ENCODE measurements around the gene PAH. TPM values are rescaled to one million over a fixed set of nuclear protein-coding genes. Genes with fewer than 3 reads are reported as not detected.
A peak's percentile ranks its signal among the peaks of the same experiment; 100 is the strongest.

The PAH gene
- 0.01 TPM for polyA plus RNA-seq (2012; ENCODE audit: low read depth, missing spikeins)

GRCh38 chr12:102917026-102917787 is at the start of gene PAH:
PAH (minus strand) TSS chr12:102917244; CDS start chr12:102917130, 114 bp downstream.
- no peak for DNase-seq (ENCODE audit: insufficient read length, low spot score)
- FAIRE-seq = peak; percentile 54
- no peak for TF ChIP-seq SPI1 (IDR thresholded peaks at IDR 0.05; ENCODE audit: low read depth, low read length)

GRCh38 chr12:102966200-102966863 is 49.3 kb upstream of the PAH start:
- DNase-seq (ENCODE audit: insufficient read length, low spot score) = no peak
- no peak for FAIRE-seq
- no peak for TF ChIP-seq POU2F2 (IDR thresholded peaks at IDR 0.05; ENCODE audit: low read depth, low read length)
- TF ChIP-seq PAX5 (IDR thresholded peaks at IDR 0.05; ENCODE audit: insufficient read depth, low read length, severe bottlenecking) = no peak
- no peak for TF ChIP-seq POLR2A (IDR thresholded peaks at IDR 0.05; ENCODE audit: low read depth, low read length)
- TF ChIP-seq SPI1 (IDR thresholded peaks at IDR 0.05; ENCODE audit: low read depth, low read length) = no peak
- no peak for TF ChIP-seq POLR2AphosphoS5 (IDR thresholded peaks at IDR 0.05; ENCODE audit: low read depth, low read length)
- no peak for TF ChIP-seq TAF1 (IDR thresholded peaks at IDR 0.05; ENCODE audit: low read depth, low read length)

- DNase-seq (ENCODE audit: insufficient read length, low spot score) (no peak), FAIRE-seq (no peak)
- no peak for TF ChIP-seq SPI1 (IDR thresholded peaks at IDR 0.05; ENCODE audit: low read depth, low read length)
- no peak for TF ChIP-seq POLR2AphosphoS5 (IDR thresholded peaks at IDR 0.05; ENCODE audit: low read depth, low read length)
- TF ChIP-seq POU2F2 (IDR thresholded peaks at IDR 0.05; ENCODE audit: low read depth, low read length) = no peak
- no peak for TF ChIP-seq POLR2A (IDR thresholded peaks at IDR 0.05; ENCODE audit: low read depth, low read length)
- TF ChIP-seq TAF1 (IDR thresholded peaks at IDR 0.05; ENCODE audit: low read depth, low read length) = no peak
- no peak for TF ChIP-seq PAX5 (IDR thresholded peaks at IDR 0.05; ENCODE audit: insufficient read depth, low read length, severe bottlenecking)
These were observed 48.5 kb upstream of the PAH start for GRCh38 chr12:102965281-102966155.

- TF ChIP-seq POLR2A (IDR thresholded peaks at IDR 0.05; ENCODE audit: low read depth, low read length) (no peak), TAF1 (IDR thresholded peaks at IDR 0.05; ENCODE audit: low read depth, low read length) (no peak), SPI1 (IDR thresholded peaks at IDR 0.05; ENCODE audit: low read depth, low read length) (no peak), PAX5 (IDR thresholded peaks at IDR 0.05; ENCODE audit: insufficient read depth, low read length, severe bottlenecking) (no peak), POU2F2 (IDR thresholded peaks at IDR 0.05; ENCODE audit: low read depth, low read length) (no peak), POLR2AphosphoS5 (IDR thresholded peaks at IDR 0.05; ENCODE audit: low read depth, low read length) (no peak)
- DNase-seq (ENCODE audit: insufficient read length, low spot score) = no peak
- FAIRE-seq = no peak
These were observed 47.8 kb upstream of the PAH start for GRCh38 chr12:102964872-102965271.

GRCh38 chr12:102963796-102964195 is 46.8 kb upstream of the PAH start:
- TF ChIP-seq POLR2A (IDR thresholded peaks at IDR 0.05; ENCODE audit: low read depth, low read length) = no peak
- TF ChIP-seq SPI1 (IDR thresholded peaks at IDR 0.05; ENCODE audit: low read depth, low read length) = no peak
- TF ChIP-seq PAX5 (IDR thresholded peaks at IDR 0.05; ENCODE audit: insufficient read depth, low read length, severe bottlenecking) = no peak
- no peak for TF ChIP-seq POLR2AphosphoS5 (IDR thresholded peaks at IDR 0.05; ENCODE audit: low read depth, low read length)
- no peak for TF ChIP-seq POU2F2 (IDR thresholded peaks at IDR 0.05; ENCODE audit: low read depth, low read length)
- TF ChIP-seq TAF1 (IDR thresholded peaks at IDR 0.05; ENCODE audit: low read depth, low read length) = no peak
- DNase-seq (ENCODE audit: insufficient read length, low spot score) (no peak), FAIRE-seq (no peak)

- FAIRE-seq (no peak), DNase-seq (ENCODE audit: insufficient read length, low spot score) (no peak)
- TF ChIP-seq POLR2A (IDR thresholded peaks at IDR 0.05; ENCODE audit: low read depth, low read length) (no peak), SPI1 (IDR thresholded peaks at IDR 0.05; ENCODE audit: low read depth, low read length) (no peak), POLR2AphosphoS5 (IDR thresholded peaks at IDR 0.05; ENCODE audit: low read depth, low read length) (no peak), PAX5 (IDR thresholded peaks at IDR 0.05; ENCODE audit: insufficient read depth, low read length, severe bottlenecking) (no peak), TAF1 (IDR thresholded peaks at IDR 0.05; ENCODE audit: low read depth, low read length) (no peak), POU2F2 (IDR thresholded peaks at IDR 0.05; ENCODE audit: low read depth, low read length) (no peak)
These were observed 45.9 kb upstream of the PAH start for GRCh38 chr12:102962986-102963385.

GRCh38 chr12:102962532-102962931 is 45.5 kb upstream of the PAH start:
- FAIRE-seq (no peak), DNase-seq (ENCODE audit: insufficient read length, low spot score) (no peak)
- no peak for TF ChIP-seq POLR2A (IDR thresholded peaks at IDR 0.05; ENCODE audit: low read depth, low read length)
- TF ChIP-seq POU2F2 (IDR thresholded peaks at IDR 0.05; ENCODE audit: low read depth, low read length) = no peak
- TF ChIP-seq POLR2AphosphoS5 (IDR thresholded peaks at IDR 0.05; ENCODE audit: low read depth, low read length) = no peak
- TF ChIP-seq SPI1 (IDR thresholded peaks at IDR 0.05; ENCODE audit: low read depth, low read length) = no peak
- TF ChIP-seq PAX5 (IDR thresholded peaks at IDR 0.05; ENCODE audit: insufficient read depth, low read length, severe bottlenecking) = no peak
- TF ChIP-seq TAF1 (IDR thresholded peaks at IDR 0.05; ENCODE audit: low read depth, low read length) = no peak

GRCh38 chr12:102961466-102961855 is 44.4 kb upstream of the PAH start:
- TF ChIP-seq POLR2AphosphoS5 (IDR thresholded peaks at IDR 0.05; ENCODE audit: low read depth, low read length) (no peak), SPI1 (IDR thresholded peaks at IDR 0.05; ENCODE audit: low read depth, low read length) (no peak)
- no peak for FAIRE-seq
- no peak for DNase-seq (ENCODE audit: insufficient read length, low spot score)

GRCh38 chr12:102960766-102961465 is 43.9 kb upstream of the PAH start:
- FAIRE-seq (no peak), DNase-seq (ENCODE audit: insufficient read length, low spot score) (no peak)

More at GRCh38 chr12:102960766-102961465, 43.9 kb upstream of the PAH start:
- TF ChIP-seq SPI1 (IDR thresholded peaks at IDR 0.05; ENCODE audit: low read depth, low read length) (no peak), PAX5 (IDR thresholded peaks at IDR 0.05; ENCODE audit: insufficient read depth, low read length, severe bottlenecking) (peak; percentile 90)

Measured in GM12891 (cell line).